Astrocyte of the spinal cord (primary cell): ENCODE measurements around the gene SLC22A23.

Source experiments
- DNase-seq: peaks from one replicate; pipeline ENCODE4 v3.0.0; 2011; ENCODE audit warnings: low read depth, low spot score
- H3K4me3 ChIP-seq: 2 replicates; pipeline ENCODE4 v1.5.1; 2011; ENCODE audit warnings: low read depth, mild to moderate bottlenecking, low read length, moderate library complexity
- CTCF ChIP-seq: IDR thresholded peaks from 2 replicates; pipeline ENCODE4 v1.5.1; 2012; ENCODE audit warnings: low read depth, mild to moderate bottlenecking, low read length, inconsistent platforms
- in situ Hi-C: cut with HindIII; loops from 2 replicates; pipeline ENCODE4 v1.10.0; 2017; ENCODE audit warnings: low sequenced_read_pairs

The SLC22A23 gene

GRCh38 chr6:3442431-3443220 is 14.2 kb downstream of the SLC22A23 start:
- in situ Hi-C loops: no loop called here
- no peak for TF ChIP-seq CTCF
- no peak overlapping the region for H3K4me3 ChIP-seq
- peak; percentile 70 for DNase-seq

- no peak for TF ChIP-seq CTCF
- in situ Hi-C loops: no loop called here
- no peak for DNase-seq
These were observed 15.9 kb downstream of the SLC22A23 start for GRCh38 chr6:3440911-3441310.

GRCh38 chr6:3439961-3440360 is 16.9 kb downstream of the SLC22A23 start:
- no peak overlapping the region for H3K4me3 ChIP-seq
- TF ChIP-seq CTCF: no peak
- in situ Hi-C loops: no loop called here
- no peak for DNase-seq

More at GRCh38 chr6:3440911-3441310, 15.9 kb downstream of the SLC22A23 start:
- H3K4me3 ChIP-seq: no peak overlapping the region

GRCh38 chr6:3438190-3439167 is 18.4 kb downstream of the SLC22A23 start:
- peak; percentile 92 for DNase-seq
- no peak for TF ChIP-seq CTCF
- in situ Hi-C loops: no loop called here
- no peak overlapping the region for H3K4me3 ChIP-seq

DNA sequence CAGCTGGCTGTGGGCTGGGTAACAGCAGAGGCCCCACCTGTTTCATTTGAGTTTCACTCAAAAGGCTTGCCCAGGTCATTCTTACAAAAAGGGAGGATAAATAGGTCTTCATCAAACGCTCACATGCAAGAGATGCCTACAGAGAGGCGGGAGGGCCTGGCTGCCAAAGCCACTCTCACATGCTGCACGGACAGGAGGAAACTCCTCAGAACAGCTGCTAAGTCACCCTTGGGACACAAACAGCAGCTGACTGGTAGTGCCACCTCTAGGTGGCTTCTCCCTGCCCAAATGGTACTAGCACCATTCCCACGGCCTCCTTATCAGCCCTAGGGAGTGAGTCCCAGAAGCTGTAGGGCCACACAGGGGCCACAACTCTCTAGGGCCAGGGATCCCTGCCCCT is 23.8 kb downstream of the SLC22A23 start:
- H3K4me3 ChIP-seq: no peak overlapping the region
- in situ Hi-C loops: no loop called here
- TF ChIP-seq CTCF: no peak
- DNase-seq: no peak

GRCh38 chr6:3432416-3432815 is 24.4 kb downstream of the SLC22A23 start:
- no peak for DNase-seq
- in situ Hi-C loops: no loop called here
- H3K4me3 ChIP-seq: no peak overlapping the region
- no peak for TF ChIP-seq CTCF
